ENCODE measurements around the gene CLK4.

The CLK4 gene

DNA sequence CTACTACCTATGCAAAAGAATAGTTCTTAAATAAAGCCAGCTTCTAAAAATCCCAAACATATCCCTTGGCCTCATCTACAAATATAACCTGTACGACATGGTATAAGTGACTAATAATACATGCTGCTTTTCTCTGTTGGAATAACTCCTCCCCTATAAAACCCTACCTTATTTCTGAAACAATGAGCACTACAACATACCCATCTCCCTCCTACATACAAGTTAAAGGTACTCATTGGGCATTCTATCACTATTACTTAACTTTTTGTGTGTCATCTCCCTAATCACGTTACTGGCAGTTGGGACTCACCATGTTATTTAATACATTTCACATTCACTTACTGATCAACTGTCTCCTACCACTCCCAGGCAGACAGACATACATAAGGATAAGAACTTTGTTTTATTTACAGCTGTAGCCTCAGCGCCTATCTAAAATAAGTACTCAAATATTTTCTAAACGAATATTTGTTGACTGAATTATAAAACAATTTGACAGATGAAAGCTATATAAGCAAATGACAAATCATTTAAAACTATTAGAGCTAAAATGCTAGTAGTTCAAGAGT, 4.1 kb downstream of the CLK4 start:
- H2BK12ac ChIP-seq (ENCODE audit: low read length) = no peak overlapping the region
- no peak overlapping the region for H3K4me3 ChIP-seq (ENCODE audit: low read length in 2 of 2)
- no peak overlapping the region for H3K4ac ChIP-seq (ENCODE audit: low read length)

DNA sequence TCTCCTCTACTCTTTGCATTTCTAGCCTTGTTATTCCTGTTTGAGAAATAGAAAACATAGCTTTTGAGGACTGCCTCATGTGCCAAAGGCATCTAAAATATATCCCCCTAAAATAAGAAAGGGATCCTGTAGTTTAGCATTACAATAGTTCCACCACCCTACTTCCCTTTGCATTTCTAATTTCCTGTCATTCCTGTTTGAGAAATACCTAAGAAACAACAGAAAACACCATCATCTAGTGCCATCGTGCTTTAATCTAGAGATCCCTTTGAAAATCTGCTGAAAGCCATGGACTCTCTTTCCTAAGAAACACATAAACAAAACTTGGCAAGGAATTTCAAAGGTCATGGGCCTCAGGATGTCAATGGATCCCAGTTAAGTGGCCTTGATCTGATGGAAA, 7.5 kb downstream of the CLK4 start:
- no peaks in the 10 kb centered on the region for H3K27me3 ChIP-seq (ENCODE audit: control insufficient read depth in 3 of 3, insufficient read depth in 3 of 3, low read depth in 1 of 3, low read length in 3 of 3)
- H2BK12ac ChIP-seq (ENCODE audit: low read length) = no peak overlapping the region
- H2BK15ac ChIP-seq (ENCODE audit: low read length) = no peak overlapping the region
- no peak overlapping the region for H3K4me3 ChIP-seq (ENCODE audit: low read length in 2 of 2)
- H3K9me3 ChIP-seq (replicated peaks in 1 of 2; ENCODE audit: control insufficient read depth in 2 of 2, insufficient read depth in 1 of 2, low read depth in 1 of 2, low read length in 2 of 2) = peaks cover 0 to 11% of the 10 kb centered on the region in 2 donors
- H3K27ac ChIP-seq (replicated peaks; ENCODE audit: low read length) = no peak overlapping the region
- H3K4ac ChIP-seq (ENCODE audit: low read length) = no peak overlapping the region
- H2BK120ac ChIP-seq (ENCODE audit: low read depth, low read length) = no peak overlapping the region
- no peak overlapping the region for H3K4me2 ChIP-seq (ENCODE audit: insufficient read depth, low read length, poor library complexity, severe bottlenecking)
- peaks cover 14 to 92% of the 10 kb centered on the region in 2 donors for H3K36me3 ChIP-seq (replicated peaks in 1 of 2; ENCODE audit: control insufficient read depth in 2 of 2, insufficient read depth in 2 of 2, low read length in 2 of 2)
- no peak overlapping the region for H3K23ac ChIP-seq (ENCODE audit: low read depth, low read length, poor library complexity)
- no peak for DNase-seq (ENCODE audit: low spot score)
- peaks cover 0 to 2% of the 10 kb centered on the region in 2 donors for H3K4me1 ChIP-seq (ENCODE audit: control insufficient read depth in 2 of 2, insufficient read depth in 1 of 2, low read depth in 1 of 2, low read length in 2 of 2)
- no peak overlapping the region for H3K9ac ChIP-seq (ENCODE audit: low read depth, low read length, poor library complexity)
- WGBS, 2 donors (ENCODE audit: extremely low coverage in 2 of 2, insufficient read length in 2 of 2, insufficient replicate concordance in 1 of 2) = no CpG with 5 or more reads among the region's 1 CpG
- H2AFZ ChIP-seq (ENCODE audit: low read length) = no peak overlapping the region
- no peak overlapping the region for H2AK5ac ChIP-seq (ENCODE audit: low read depth, low read length)
- H4K91ac ChIP-seq (ENCODE audit: low read depth, low read length, poor library complexity) = no peak overlapping the region
- no peak overlapping the region for H3K18ac ChIP-seq (ENCODE audit: low read length)
- no peaks in the 10 kb centered on the region for H3K79me1 ChIP-seq (ENCODE audit: low read depth, low read length)
- H2BK5ac ChIP-seq (ENCODE audit: low read length) = no peak overlapping the region
- no peak overlapping the region for H3K14ac ChIP-seq (ENCODE audit: low read length)
- no peak overlapping the region for H4K8ac ChIP-seq (ENCODE audit: low read depth, low read length)

More for the DNA sequence above, 4.1 kb downstream of the CLK4 start:
- H2BK120ac ChIP-seq (ENCODE audit: low read depth, low read length) = no peak overlapping the region
- no peak overlapping the region for H3K9ac ChIP-seq (ENCODE audit: low read depth, low read length, poor library complexity)
- H3K9me3 ChIP-seq (replicated peaks in 1 of 2; ENCODE audit: control insufficient read depth in 2 of 2, insufficient read depth in 1 of 2, low read depth in 1 of 2, low read length in 2 of 2) = peaks cover 1 to 18% of the 10 kb centered on the region in 2 donors
- WGBS, 2 donors (ENCODE audit: extremely low coverage in 2 of 2, insufficient read length in 2 of 2, insufficient replicate concordance in 1 of 2) = no CpG with 5 or more reads among the region's 4 CpGs
- H2AK5ac ChIP-seq (ENCODE audit: low read depth, low read length) = no peak overlapping the region
- H2BK15ac ChIP-seq (ENCODE audit: low read length) = no peak overlapping the region
- no peak overlapping the region for H4K91ac ChIP-seq (ENCODE audit: low read depth, low read length, poor library complexity)
- no peak for DNase-seq (ENCODE audit: low spot score)
- H3K79me1 ChIP-seq (ENCODE audit: low read depth, low read length) = peaks cover 2% of the 10 kb centered on the region
- H3K4me2 ChIP-seq (ENCODE audit: insufficient read depth, low read length, poor library complexity, severe bottlenecking) = no peak overlapping the region
- peaks cover 8 to 58% of the 10 kb centered on the region in 2 donors for H3K36me3 ChIP-seq (replicated peaks in 1 of 2; ENCODE audit: control insufficient read depth in 2 of 2, insufficient read depth in 2 of 2, low read length in 2 of 2)
- no peak overlapping the region for H3K18ac ChIP-seq (ENCODE audit: low read length)
- no peaks in the 10 kb centered on the region for H3K27me3 ChIP-seq (ENCODE audit: control insufficient read depth in 3 of 3, insufficient read depth in 3 of 3, low read depth in 1 of 3, low read length in 3 of 3)
- H3K14ac ChIP-seq (ENCODE audit: low read length) = no peak overlapping the region
- H3K27ac ChIP-seq (replicated peaks; ENCODE audit: low read length) = no peak overlapping the region
- H3K4me1 ChIP-seq (ENCODE audit: control insufficient read depth in 2 of 2, insufficient read depth in 1 of 2, low read depth in 1 of 2, low read length in 2 of 2) = peaks cover 2 to 7% of the 10 kb centered on the region in 2 donors
- H4K8ac ChIP-seq (ENCODE audit: low read depth, low read length) = no peak overlapping the region
- no peak overlapping the region for H2BK5ac ChIP-seq (ENCODE audit: low read length)
- no peak overlapping the region for H3K23ac ChIP-seq (ENCODE audit: low read depth, low read length, poor library complexity)
- H2AFZ ChIP-seq (ENCODE audit: low read length) = no peak overlapping the region

DNA sequence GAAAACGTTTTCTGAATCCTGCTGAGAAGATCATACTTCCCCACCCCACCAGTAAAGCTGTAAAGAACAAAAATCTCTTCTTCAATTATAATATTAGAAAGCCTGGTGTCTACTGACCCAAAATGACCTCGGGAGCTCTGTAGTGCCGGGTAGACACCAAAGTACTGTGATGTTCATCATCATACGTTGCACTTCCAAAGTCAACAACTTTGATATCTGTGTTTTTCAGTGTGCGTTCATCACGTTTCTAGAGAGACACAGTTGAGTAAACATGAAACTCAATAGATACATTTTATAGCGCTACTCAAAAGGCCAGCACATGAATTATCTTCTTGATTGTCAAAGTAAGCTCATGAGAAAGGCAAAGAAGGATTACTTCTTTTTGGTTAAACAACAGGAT, 14.6 kb downstream of the CLK4 start:
- Histone ChIP-seq H3K4me1 (ENCODE audit: control insufficient read depth in 2 of 2, insufficient read depth in 1 of 2, low read depth in 1 of 2, low read length in 2 of 2) (no peaks in the 10 kb centered on the region), H2AK5ac (ENCODE audit: low read depth, low read length) (no peak overlapping the region), H3K18ac (ENCODE audit: low read length) (no peak overlapping the region), H2BK15ac (ENCODE audit: low read length) (no peak overlapping the region), H2BK5ac (ENCODE audit: low read length) (no peak overlapping the region), H3K36me3 (replicated peaks in 1 of 2; ENCODE audit: control insufficient read depth in 2 of 2, insufficient read depth in 2 of 2, low read length in 2 of 2) (peaks cover 12 to 96% of the 10 kb centered on the region in 2 donors), H2BK120ac (ENCODE audit: low read depth, low read length) (no peak overlapping the region), H3K4me3 (ENCODE audit: low read length in 2 of 2) (no peak overlapping the region), H3K4me2 (ENCODE audit: insufficient read depth, low read length, poor library complexity, severe bottlenecking) (no peak overlapping the region), H2AFZ (ENCODE audit: low read length) (no peak overlapping the region), H3K4ac (ENCODE audit: low read length) (no peak overlapping the region), H3K9me3 (replicated peaks in 1 of 2; ENCODE audit: control insufficient read depth in 2 of 2, insufficient read depth in 1 of 2, low read depth in 1 of 2, low read length in 2 of 2) (peaks cover 0 to 27% of the 10 kb centered on the region in 2 donors), H3K27ac (replicated peaks; ENCODE audit: low read length) (no peak overlapping the region), H3K23ac (ENCODE audit: low read depth, low read length, poor library complexity) (no peak overlapping the region), H4K8ac (ENCODE audit: low read depth, low read length) (no peak overlapping the region), H3K27me3 (ENCODE audit: control insufficient read depth in 3 of 3, insufficient read depth in 3 of 3, low read depth in 1 of 3, low read length in 3 of 3) (no peaks in the 10 kb centered on the region), H3K79me1 (ENCODE audit: low read depth, low read length) (no peaks in the 10 kb centered on the region), H2BK12ac (ENCODE audit: low read length) (no peak overlapping the region), H4K91ac (ENCODE audit: low read depth, low read length, poor library complexity) (no peak overlapping the region), H3K9ac (ENCODE audit: low read depth, low read length, poor library complexity) (no peak overlapping the region), H3K14ac (ENCODE audit: low read length) (no peak overlapping the region)
- no CpG with 5 or more reads among the region's 7 CpGs for WGBS, 2 donors (ENCODE audit: extremely low coverage in 2 of 2, insufficient read length in 2 of 2, insufficient replicate concordance in 1 of 2)
- no peak for DNase-seq (ENCODE audit: low spot score)

DNA sequence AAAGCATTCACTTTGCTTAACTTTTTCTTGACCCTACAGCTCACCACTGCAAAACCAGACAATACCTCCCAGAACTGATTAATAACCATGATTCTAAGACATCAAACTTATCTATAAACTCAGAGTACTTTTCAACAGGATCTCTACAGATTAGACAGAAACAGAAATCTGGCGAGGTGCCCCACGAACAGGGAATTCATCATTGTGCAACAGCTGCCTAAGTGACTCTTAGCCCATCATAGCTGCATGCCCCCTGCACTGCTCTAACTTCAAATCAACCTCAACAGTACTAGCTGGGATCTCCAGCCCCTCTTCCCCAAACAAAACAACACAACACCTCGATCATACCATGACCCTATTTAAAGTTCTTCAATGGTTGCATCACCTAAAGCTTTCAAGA, 20.6 kb downstream of the CLK4 start:
- no CpG with 5 or more reads among the region's 3 CpGs for WGBS, 2 donors (ENCODE audit: extremely low coverage in 2 of 2, insufficient read length in 2 of 2, insufficient replicate concordance in 1 of 2)
- H2AFZ ChIP-seq (ENCODE audit: low read length) = no peak overlapping the region
- no peak overlapping the region for H3K4me3 ChIP-seq (ENCODE audit: low read length in 2 of 2)
- H3K36me3 ChIP-seq (replicated peaks in 1 of 2; ENCODE audit: control insufficient read depth in 2 of 2, insufficient read depth in 2 of 2, low read length in 2 of 2) = peaks cover 15 to 96% of the 10 kb centered on the region in 2 donors
- H3K4me2 ChIP-seq (ENCODE audit: insufficient read depth, low read length, poor library complexity, severe bottlenecking) = no peak overlapping the region
- H2BK15ac ChIP-seq (ENCODE audit: low read length) = no peak overlapping the region
- no peak overlapping the region for H2AK5ac ChIP-seq (ENCODE audit: low read depth, low read length)
- no peak overlapping the region for H3K18ac ChIP-seq (ENCODE audit: low read length)
- no peak overlapping the region for H3K23ac ChIP-seq (ENCODE audit: low read depth, low read length, poor library complexity)
- peaks cover 6 to 53% of the 10 kb centered on the region in 2 donors for H3K9me3 ChIP-seq (replicated peaks in 1 of 2; ENCODE audit: control insufficient read depth in 2 of 2, insufficient read depth in 1 of 2, low read depth in 1 of 2, low read length in 2 of 2)
- no peak overlapping the region for H4K8ac ChIP-seq (ENCODE audit: low read depth, low read length)
- H2BK5ac ChIP-seq (ENCODE audit: low read length) = no peak overlapping the region
- no peak overlapping the region for H3K9ac ChIP-seq (ENCODE audit: low read depth, low read length, poor library complexity)
- no peak for DNase-seq (ENCODE audit: low spot score)
- H2BK12ac ChIP-seq (ENCODE audit: low read length) = no peak overlapping the region
- H3K27ac ChIP-seq (replicated peaks; ENCODE audit: low read length) = no peak overlapping the region
- H3K4ac ChIP-seq (ENCODE audit: low read length) = no peak overlapping the region
- H4K91ac ChIP-seq (ENCODE audit: low read depth, low read length, poor library complexity) = no peak overlapping the region
- no peaks in the 10 kb centered on the region for H3K79me1 ChIP-seq (ENCODE audit: low read depth, low read length)
- H3K14ac ChIP-seq (ENCODE audit: low read length) = no peak overlapping the region
- H3K4me1 ChIP-seq (ENCODE audit: control insufficient read depth in 2 of 2, insufficient read depth in 1 of 2, low read depth in 1 of 2, low read length in 2 of 2) = no peaks in the 10 kb centered on the region
- H3K27me3 ChIP-seq (ENCODE audit: control insufficient read depth in 3 of 3, insufficient read depth in 3 of 3, low read depth in 1 of 3, low read length in 3 of 3) = no peaks in the 10 kb centered on the region
- H2BK120ac ChIP-seq (ENCODE audit: low read depth, low read length) = no peak overlapping the region

Data from neuronal stem cell (in vitro differentiated cells).